Stomach (tissue), 9 donors: Measurements from ENCODE around the gene OR5B21. TPM values are rescaled to one million over a fixed set of nuclear protein-coding genes. Genes with fewer than 3 reads are reported as not detected.

Experiments
- DNase-seq, 2 donors: peaks; one replicate each; pipeline versions ENCODE4 v3.0.0 to v3.0.0-alpha.2; 2013 to 2019
- H3K27ac ChIP-seq, 5 donors: fragments of 200-600 bp in 4 of 5; sonication (generic) in 4 of 5; one replicate each; pipeline ENCODE4 v1.5.1; 2013 to 2019; ENCODE audit warnings: mild to moderate bottlenecking in 1 of 5, moderate library complexity in 1 of 5
- H3K27me3 ChIP-seq, 3 donors: fragments of 200-600 bp; sonication (generic); one replicate each; pipeline ENCODE4 v1.5.1; 2017 to 2019; ENCODE audit warnings: mixed run types in 1 of 3
- H3K36me3 ChIP-seq, 4 donors: fragments of 200-600 bp; sonication (generic); 1 replicate in 3 of 4; 2 replicates in 1 of 4; pipeline ENCODE4 v1.5.1; 2016 to 2019
- H3K4me1 ChIP-seq, 4 donors: fragments of 200-600 bp; sonication (generic); one replicate each; pipeline ENCODE4 v1.5.1; 2016 to 2019
- H3K4me3 ChIP-seq, 4 donors: fragments of 200-600 bp; sonication (generic) in 3 of 4; one replicate each; pipeline ENCODE4 v1.5.1; 2016 to 2019; ENCODE audit warnings: mild to moderate bottlenecking in 1 of 4
- H3K9me3 ChIP-seq, 4 donors: fragments of 200-600 bp; sonication (generic); one replicate each; pipeline ENCODE4 v1.5.1; 2016 to 2019
- CTCF ChIP-seq, 7 experiments: fragments of 450-650 bp in 4 of 7; fragments of 200-600 bp in 3 of 7; sonication (generic) in 3 of 7; IDR thresholded peaks; one replicate each; pipeline ENCODE4 v1.5.1; 2016 to 2019; ENCODE audit warnings: antibody characterized with exemption in 7 of 7, control low read depth in 2 of 7, mild to moderate bottlenecking in 1 of 7
- EP300 ChIP-seq: sonication (generic); formaldehyde crosslinking; IDR thresholded peaks from one replicate; pipeline ENCODE4 v1.6.1; 2017; ENCODE audit warnings: antibody characterized with exemption
- POLR2A ChIP-seq, 4 donors: fragments of 450-650 bp; IDR thresholded peaks; one replicate each; pipeline ENCODE4 v1.6.1; 2016; ENCODE audit warnings: antibody characterized with exemption in 4 of 4, control low read depth in 2 of 4, mild to moderate bottlenecking in 1 of 4, moderate library complexity in 1 of 4
- POLR2AphosphoS5 ChIP-seq, 3 donors: sonication (generic); formaldehyde crosslinking; IDR thresholded peaks; one replicate each; pipeline ENCODE4 v1.6.1; 2016; ENCODE audit warnings: antibody characterized with exemption in 3 of 3
- WGBS, 5 donors: extraction: QIAGEN DNeasy Blood & Tissue Kit in 3 of 5; methylation state at CpG; one replicate each; pipeline versions ENCODE4 v1.1.5 to v1.1.7; 2013 to 2018; 5-methylcytosine and 5-hydroxymethylcytosine counted together
- intact Hi-C: fragments of 100-400 bp; cut with DNase I; formaldehyde crosslinking; loops from one replicate; pipeline ENCODE4 v1.15.1; 2023; ENCODE audit warnings: low total_unique reads
- polyA plus RNA-seq, 3 donors: library from polyadenylated mRNA; stranded (reverse); fragments of 200-250 nt; gene quantifications; one replicate each; pipeline ENCODE4 v1.2.3, GENCODE V29; 2013
- total RNA-seq, 5 donors: library from RNA; depleted of rRNA; stranded (reverse); fragments of >200 nt; gene quantifications; one replicate each; pipeline versions ENCODE4 v1.1.0 to v1.2.3, GENCODE V29; 2014 to 2016
- donor health status: healthy with polysubstance abuse.
- donor health status: Bipolar disorder and iron deficiency.
- donor health status: healthy.

Gene OR5B21
- total and polyA plus RNA-seq, 8 donors, result not detected

GRCh38 chr11:58495906-58496305 is 12.0 kb downstream of the OR5B21 start:
- 66 to 80% (median 72%) methylated on average over 2 of the region's 2 CpGs for WGBS, 5 donors
- H3K27ac ChIP-seq, result no peak overlapping the region

GRCh38 chr11:58494101-58494500 is 13.8 kb downstream of the OR5B21 start:
- no peaks in the 10 kb centered on the region for H3K9me3 ChIP-seq
- intact Hi-C loops, result no loop called here
- H3K27ac ChIP-seq, result no peak overlapping the region
- no peaks in the 10 kb centered on the region for H3K36me3 ChIP-seq
- no peaks in the 10 kb centered on the region for H3K27me3 ChIP-seq
- H3K4me1 ChIP-seq, result peaks cover 0 to 6% (median 0%) of the 10 kb centered on the region in 4 donors
- TF ChIP-seq POLR2AphosphoS5 (IDR thresholded peaks at IDR 0.05), result no peak
- TF ChIP-seq EP300, result no peak
- no peak for TF ChIP-seq POLR2A (IDR thresholded peaks at IDR 0.05)
- no peak for TF ChIP-seq CTCF (IDR thresholded peaks at IDR 0.05)
- H3K4me3 ChIP-seq, result no peak overlapping the region
- DNase-seq, result no peak

More at GRCh38 chr11:58495906-58496305, 12.0 kb downstream of the OR5B21 start:
- H3K36me3 ChIP-seq, result no peaks in the 10 kb centered on the region
- H3K9me3 ChIP-seq, result no peaks in the 10 kb centered on the region
- no peaks in the 10 kb centered on the region for H3K27me3 ChIP-seq
- H3K4me1 ChIP-seq, result peaks cover 0 to 6% (median 0%) of the 10 kb centered on the region in 4 donors
- intact Hi-C loops, result no loop called here
- TF ChIP-seq POLR2AphosphoS5 (IDR thresholded peaks at IDR 0.05), result no peak
- no peak for TF ChIP-seq POLR2A (IDR thresholded peaks at IDR 0.05)
- no peak for TF ChIP-seq CTCF (IDR thresholded peaks at IDR 0.05)
- TF ChIP-seq EP300, result no peak
- DNase-seq, result no peak
- H3K4me3 ChIP-seq, result no peak overlapping the region

- Histone ChIP-seq H3K27ac (no peak overlapping the region), H3K4me3 (no peak overlapping the region), H3K36me3 (no peaks in the 10 kb centered on the region), H3K4me1 (peaks cover 0 to 6% (median 0%) of the 10 kb centered on the region in 4 donors), H3K27me3 (no peaks in the 10 kb centered on the region), H3K9me3 (no peaks in the 10 kb centered on the region)
- intact Hi-C loops, result no loop called here
- TF ChIP-seq EP300 (no peak), CTCF (IDR thresholded peaks at IDR 0.05) (no peak), POLR2A (IDR thresholded peaks at IDR 0.05) (no peak)
- no peak for DNase-seq
- 79 to 84% (median 81%) methylated on average over 2 of the region's 2 CpGs for WGBS, 5 donors
Observed at GRCh38 chr11:58493676-58494075, 14.2 kb downstream of the OR5B21 start.

GRCh38 chr11:58490827-58491226 is 17.1 kb downstream of the OR5B21 start:
- DNase-seq, result no peak
- Histone ChIP-seq H3K36me3 (no peaks in the 10 kb centered on the region), H3K4me1 (no peaks in the 10 kb centered on the region), H3K9me3 (no peaks in the 10 kb centered on the region), H3K4me3 (no peak overlapping the region), H3K27ac (no peak overlapping the region), H3K27me3 (no peaks in the 10 kb centered on the region)
- 44 to 83% (median 62%) methylated on average over 2 of the region's 2 CpGs for WGBS, 5 donors
- intact Hi-C loops, result no loop called here
- no peak for TF ChIP-seq EP300
- no peak for TF ChIP-seq POLR2AphosphoS5 (IDR thresholded peaks at IDR 0.05)
- no peak for TF ChIP-seq POLR2A (IDR thresholded peaks at IDR 0.05)
- TF ChIP-seq CTCF (IDR thresholded peaks at IDR 0.05), result no peak
